Astrocyte (in vitro differentiated cells and primary cell): ENCODE data around the gene NFATC3. TPM values are rescaled to one million over a fixed set of nuclear protein-coding genes. Genes with fewer than 3 reads are reported as not detected.

ENCODE experiments used
- DNase-seq: peaks from one replicate; pipeline ENCODE4 v3.0.0-alpha.2; 2010; ENCODE audit warnings: low read depth
- FAIRE-seq: peaks from 2 replicates; lab custom pipeline; 2011; peaks lifted over from hg19 to GRCh38; lab: Jason Lieb, UNC
- H2AFZ ChIP-seq: 2 replicates; pipeline ENCODE4 v1.6.0; 2012; ENCODE audit warnings: low read depth, low read length, inconsistent platforms
- H3K27ac ChIP-seq: 2 replicates; pipeline ENCODE4 v1.5.1; 2011; ENCODE audit warnings: low read depth, low read length, inconsistent platforms
- H3K27me3 ChIP-seq: 2 replicates; pipeline ENCODE4 v1.6.0; 2011; ENCODE audit warnings: low read length, inconsistent platforms; ENCODE audit not compliant: insufficient read depth
- H3K36me3 ChIP-seq: 2 replicates; pipeline ENCODE4 v1.5.1; 2011; ENCODE audit warnings: low read length, inconsistent platforms; ENCODE audit not compliant: insufficient read depth
- H3K4me1 ChIP-seq: 2 replicates; pipeline ENCODE4 v1.5.1; 2011; ENCODE audit warnings: low read length, inconsistent platforms; ENCODE audit not compliant: insufficient read depth
- H3K4me2 ChIP-seq: 2 replicates; pipeline ENCODE4 v1.6.0; 2012; ENCODE audit warnings: low read length, inconsistent platforms
- H3K4me3 ChIP-seq: 2 replicates; pipeline ENCODE4 v1.5.1; 2011; ENCODE audit warnings: low read depth, mild to moderate bottlenecking, low read length, inconsistent platforms; ENCODE audit not compliant: insufficient read depth
- H3K79me2 ChIP-seq: 2 replicates; pipeline ENCODE4 v1.6.0; 2012; ENCODE audit warnings: mild to moderate bottlenecking, low read length, inconsistent platforms; ENCODE audit not compliant: insufficient read depth
- H3K9ac ChIP-seq: 2 replicates; pipeline ENCODE4 v1.6.0; 2012; ENCODE audit warnings: mild to moderate bottlenecking, low read length, inconsistent platforms
- H3K9me3 ChIP-seq: 2 replicates; pipeline ENCODE4 v1.5.1; 2012; ENCODE audit warnings: low read depth, mild to moderate bottlenecking, low read length, inconsistent platforms; ENCODE audit not compliant: insufficient read depth
- H4K20me1 ChIP-seq: 2 replicates; pipeline ENCODE4 v1.6.0; 2012; ENCODE audit warnings: low read length, inconsistent platforms; ENCODE audit not compliant: insufficient read depth
- H3K27ac Mint-ChIP-seq: one replicate; pipeline ENCODE4 v1.8.0; 2021; ENCODE audit warnings: mild to moderate bottlenecking, mixed read lengths; ENCODE audit not compliant: unreplicated experiment
- H3K27me3 Mint-ChIP-seq: one replicate; pipeline ENCODE4 v1.8.0; 2021; ENCODE audit warnings: low read depth, mixed read lengths; ENCODE audit not compliant: unreplicated experiment
- H3K36me3 Mint-ChIP-seq: one replicate; pipeline ENCODE4 v1.8.0; 2021; ENCODE audit warnings: low read depth, mixed read lengths; ENCODE audit not compliant: unreplicated experiment
- H3K4me1 Mint-ChIP-seq: one replicate; pipeline ENCODE4 v1.8.0; 2021; ENCODE audit warnings: low read depth, mixed read lengths; ENCODE audit not compliant: unreplicated experiment
- H3K4me3 Mint-ChIP-seq: one replicate; pipeline ENCODE4 v1.8.0; 2021; ENCODE audit warnings: mild to moderate bottlenecking, moderate library complexity, mixed read lengths; ENCODE audit not compliant: unreplicated experiment
- H3K9me3 Mint-ChIP-seq: one replicate; pipeline ENCODE4 v1.8.0; 2021; ENCODE audit warnings: mild to moderate bottlenecking, mixed read lengths; ENCODE audit not compliant: unreplicated experiment
- EZH2 ChIP-seq: IDR thresholded peaks from 2 replicates; pipeline ENCODE4 v1.6.1; 2012; ENCODE audit warnings: mild to moderate bottlenecking, low read length, inconsistent platforms; ENCODE audit not compliant: insufficient read depth
- total RNA-seq: library from RNA; stranded (reverse); gene quantifications from 2 replicates; pipeline ENCODE4 v1.2.1, GENCODE V29; 2021
- TF ChIP-seq, protein P1 (sequence below): IDR thresholded peaks from 2 replicates; pipeline ENCODE4 v1.5.1; 2011; ENCODE audit warnings: low read depth, mild to moderate bottlenecking, inconsistent platforms, low read length, moderate library complexity; ENCODE audit not compliant: insufficient read depth

NFATC3 gene
- total RNA-seq, 1 donor from 2014 or later, result 34.0 TPM

DNA sequence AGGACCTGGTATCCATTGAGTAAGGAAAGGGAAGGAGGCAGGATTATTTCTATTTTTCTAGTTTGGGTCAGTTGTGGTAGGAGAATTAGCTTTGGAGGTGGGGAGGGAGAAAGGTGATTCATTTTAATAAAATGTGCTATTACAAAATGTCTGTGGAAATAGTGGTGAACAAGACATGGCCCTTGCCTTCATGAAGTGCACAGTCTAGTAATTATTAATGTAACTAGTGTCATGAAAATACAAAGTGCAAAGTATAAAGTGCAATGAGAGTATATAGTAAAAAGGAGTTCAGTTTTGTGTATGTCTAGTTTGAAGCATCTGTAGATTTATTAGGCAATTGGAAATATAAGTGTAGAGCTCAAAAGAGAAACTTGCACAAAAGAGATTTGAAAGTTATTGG, 11.9 kb downstream of the NFATC3 start:
- no peak overlapping the region for H3K4me3 Mint-ChIP-seq
- Histone ChIP-seq H3K9me3 (no peaks in the 10 kb centered on the region), H3K79me2 (peaks cover 87% of the 10 kb centered on the region), H3K4me2 (no peak overlapping the region), H3K4me1 (peaks cover 7% of the 10 kb centered on the region), H4K20me1 (peaks cover 67% of the 10 kb centered on the region), H3K36me3 (no peaks in the 10 kb centered on the region), H2AFZ (no peak overlapping the region), H3K27me3 (no peaks in the 10 kb centered on the region), H3K9ac (no peak overlapping the region), H3K4me3 (no peak overlapping the region), H3K27ac (no peak overlapping the region)
- no peak overlapping the region for H3K27ac Mint-ChIP-seq
- peaks cover 1% of the 10 kb centered on the region for H3K9me3 Mint-ChIP-seq
- H3K4me1 Mint-ChIP-seq, result peaks cover 18% of the 10 kb centered on the region
- H3K36me3 Mint-ChIP-seq, result peaks cover 6% of the 10 kb centered on the region
- FAIRE-seq, result no peak
- no peaks in the 10 kb centered on the region for H3K27me3 Mint-ChIP-seq
- TF ChIP-seq EZH2, result no peak
- TF ChIP-seq, protein P1, sequence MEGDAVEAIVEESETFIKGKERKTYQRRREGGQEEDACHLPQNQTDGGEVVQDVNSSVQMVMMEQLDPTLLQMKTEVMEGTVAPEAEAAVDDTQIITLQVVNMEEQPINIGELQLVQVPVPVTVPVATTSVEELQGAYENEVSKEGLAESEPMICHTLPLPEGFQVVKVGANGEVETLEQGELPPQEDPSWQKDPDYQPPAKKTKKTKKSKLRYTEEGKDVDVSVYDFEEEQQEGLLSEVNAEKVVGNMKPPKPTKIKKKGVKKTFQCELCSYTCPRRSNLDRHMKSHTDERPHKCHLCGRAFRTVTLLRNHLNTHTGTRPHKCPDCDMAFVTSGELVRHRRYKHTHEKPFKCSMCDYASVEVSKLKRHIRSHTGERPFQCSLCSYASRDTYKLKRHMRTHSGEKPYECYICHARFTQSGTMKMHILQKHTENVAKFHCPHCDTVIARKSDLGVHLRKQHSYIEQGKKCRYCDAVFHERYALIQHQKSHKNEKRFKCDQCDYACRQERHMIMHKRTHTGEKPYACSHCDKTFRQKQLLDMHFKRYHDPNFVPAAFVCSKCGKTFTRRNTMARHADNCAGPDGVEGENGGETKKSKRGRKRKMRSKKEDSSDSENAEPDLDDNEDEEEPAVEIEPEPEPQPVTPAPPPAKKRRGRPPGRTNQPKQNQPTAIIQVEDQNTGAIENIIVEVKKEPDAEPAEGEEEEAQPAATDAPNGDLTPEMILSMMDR, result no peak
- no peak for DNase-seq

- Histone ChIP-seq H3K9ac (no peak overlapping the region), H3K36me3 (no peaks in the 10 kb centered on the region), H2AFZ (no peak overlapping the region), H3K9me3 (no peaks in the 10 kb centered on the region), H3K27ac (no peak overlapping the region), H3K4me1 (peaks cover 7% of the 10 kb centered on the region), H3K79me2 (peaks cover 87% of the 10 kb centered on the region), H3K27me3 (no peaks in the 10 kb centered on the region), H3K4me3 (no peak overlapping the region), H4K20me1 (peaks cover 73% of the 10 kb centered on the region), H3K4me2 (no peak overlapping the region)
- DNase-seq (no peak), FAIRE-seq (no peak)
- no peak overlapping the region for H3K4me3 Mint-ChIP-seq
- H3K27ac Mint-ChIP-seq, result no peak overlapping the region
- peaks cover 6% of the 10 kb centered on the region for H3K36me3 Mint-ChIP-seq
- H3K4me1 Mint-ChIP-seq, result peaks cover 17% of the 10 kb centered on the region
- H3K9me3 Mint-ChIP-seq, result peaks cover 1% of the 10 kb centered on the region
- TF ChIP-seq, protein P1, result no peak
- TF ChIP-seq EZH2, result no peak
- no peaks in the 10 kb centered on the region for H3K27me3 Mint-ChIP-seq
Observed at GRCh38 chr16:68097895-68098294, 12.7 kb downstream of the NFATC3 start.

GRCh38 chr16:68100488-68100887, 15.3 kb downstream of the NFATC3 start:
- DNase-seq (no peak), FAIRE-seq (no peak)
- H3K27me3 Mint-ChIP-seq, result no peaks in the 10 kb centered on the region
- H3K36me3 ChIP-seq, result no peaks in the 10 kb centered on the region
- H3K4me3 Mint-ChIP-seq, result no peak overlapping the region
- no peak overlapping the region for H3K9ac ChIP-seq
- peaks cover 10% of the 10 kb centered on the region for H3K36me3 Mint-ChIP-seq
- peaks cover 64% of the 10 kb centered on the region for H4K20me1 ChIP-seq
- H3K27me3 ChIP-seq, result no peaks in the 10 kb centered on the region
- H3K4me2 ChIP-seq, result no peak overlapping the region
- no peak overlapping the region for H3K4me3 ChIP-seq
- H3K9me3 Mint-ChIP-seq, result peaks cover 4% of the 10 kb centered on the region
- no peaks in the 10 kb centered on the region for H3K4me1 ChIP-seq
- H2AFZ ChIP-seq, result no peak overlapping the region
- H3K4me1 Mint-ChIP-seq, result peaks cover 7% of the 10 kb centered on the region
- H3K27ac Mint-ChIP-seq, result no peak overlapping the region
- H3K9me3 ChIP-seq, result no peaks in the 10 kb centered on the region
- no peak for TF ChIP-seq EZH2
- TF ChIP-seq, protein P1, result no peak
- H3K79me2 ChIP-seq, result peaks cover 85% of the 10 kb centered on the region
- no peak overlapping the region for H3K27ac ChIP-seq
